NCI-H526 treated with DMSO at 0.1 percent for 48 hours (cell line): ENCODE results near the gene KCNQ1.

Source experiments
- DNase-seq: peaks from one replicate; lab custom pipeline; 2025; lab: John Stamatoyannopoulos, UW

KCNQ1 gene

DNA sequence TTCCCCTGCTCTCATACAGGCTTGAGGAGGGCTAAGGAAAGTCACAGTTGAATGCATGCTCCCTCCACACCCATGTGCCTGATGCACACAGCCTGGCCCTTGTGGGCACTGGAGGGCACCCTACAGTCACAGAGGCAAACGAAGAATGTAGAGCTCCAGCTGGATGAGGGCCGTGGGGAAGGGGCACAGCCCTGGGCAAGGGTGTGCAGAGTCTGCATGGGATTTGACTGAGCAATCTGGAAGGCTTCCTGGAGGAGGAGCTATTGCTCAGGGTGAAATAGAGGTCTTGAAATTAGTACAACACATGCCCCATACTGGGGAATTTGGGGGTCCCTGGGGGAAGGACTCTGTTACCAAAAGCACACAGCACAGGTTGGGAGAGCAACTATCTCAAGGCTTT, 64.0 kb downstream of the KCNQ1 start:
- DNase-seq, result no peak

DNA sequence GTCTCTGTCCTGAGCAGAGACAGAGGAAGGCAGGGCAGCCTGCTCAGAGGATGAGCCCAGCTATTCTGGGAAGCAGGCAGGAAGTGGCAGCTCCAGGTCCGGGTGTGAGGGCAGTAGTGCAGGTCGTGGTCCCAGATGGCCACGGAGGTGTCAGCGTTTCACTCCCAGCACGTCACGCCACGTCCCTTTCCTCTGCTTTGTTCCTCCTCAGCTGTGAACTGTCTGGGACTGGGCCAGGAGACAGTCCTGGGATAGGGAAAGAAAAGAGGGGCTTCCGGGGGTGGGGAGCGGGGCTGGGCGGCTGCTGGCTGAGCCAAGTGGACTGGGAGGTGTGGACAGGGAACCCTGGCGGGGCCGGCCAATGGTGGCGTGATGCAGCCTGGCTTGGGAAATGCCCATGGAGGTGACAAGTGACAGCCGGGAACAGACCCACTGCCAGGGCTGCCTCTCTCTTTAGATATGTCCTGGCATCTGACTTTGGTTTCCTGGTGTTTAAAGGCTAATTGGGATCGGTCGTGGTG, 64.7 kb downstream of the KCNQ1 start:
- DNase-seq, result no peak

- DNase-seq, result no peak
These were observed 66.0 kb downstream of the KCNQ1 start for GRCh38 chr11:2510626-2511402.

DNA sequence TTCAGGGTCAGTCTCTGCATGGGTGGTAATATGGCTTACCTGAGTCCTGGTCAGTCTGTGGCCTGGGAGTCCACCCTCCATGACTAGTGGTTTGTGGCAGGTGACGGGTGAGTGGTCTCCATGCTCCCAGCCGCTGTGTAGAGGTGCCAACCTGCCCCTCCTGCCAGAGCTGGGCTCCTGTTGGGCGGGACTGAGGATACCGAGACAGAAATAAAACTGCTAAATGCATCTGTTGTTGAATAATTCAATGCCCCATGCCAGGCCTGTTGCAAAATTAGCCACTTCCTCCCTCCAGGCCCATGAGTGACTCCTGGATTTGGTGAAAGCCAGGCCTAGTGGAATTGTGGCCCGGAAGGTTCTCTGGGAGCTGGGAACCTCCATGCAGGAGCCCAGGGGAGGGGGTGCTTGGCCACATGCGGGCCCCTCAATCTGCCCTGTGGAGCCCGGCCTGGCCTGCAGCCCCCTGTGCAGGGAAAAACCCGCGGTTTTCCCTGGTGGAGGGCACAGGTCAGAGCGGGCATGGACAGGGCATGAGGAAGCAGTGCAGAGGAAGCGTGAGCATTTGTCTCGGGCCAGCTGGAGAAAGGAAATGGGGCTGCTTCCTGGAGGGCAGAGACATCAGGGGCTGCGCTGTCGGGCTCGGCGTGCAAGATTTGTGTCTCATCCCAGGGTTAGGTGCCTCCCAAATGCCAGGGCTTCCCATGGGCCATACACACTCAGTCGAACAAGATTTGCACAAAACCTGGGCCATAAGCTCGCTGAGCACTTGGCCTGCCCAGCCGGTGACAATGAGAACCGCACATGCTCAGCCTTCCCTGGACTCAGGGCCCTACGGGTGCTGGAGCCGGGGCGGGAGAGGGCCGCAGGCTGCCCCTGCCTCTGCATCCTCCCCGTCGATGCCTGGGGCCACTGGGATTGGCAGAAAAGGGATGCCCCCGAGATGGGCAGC, 66.9 kb downstream of the KCNQ1 start:
- DNase-seq, result no peak

DNA sequence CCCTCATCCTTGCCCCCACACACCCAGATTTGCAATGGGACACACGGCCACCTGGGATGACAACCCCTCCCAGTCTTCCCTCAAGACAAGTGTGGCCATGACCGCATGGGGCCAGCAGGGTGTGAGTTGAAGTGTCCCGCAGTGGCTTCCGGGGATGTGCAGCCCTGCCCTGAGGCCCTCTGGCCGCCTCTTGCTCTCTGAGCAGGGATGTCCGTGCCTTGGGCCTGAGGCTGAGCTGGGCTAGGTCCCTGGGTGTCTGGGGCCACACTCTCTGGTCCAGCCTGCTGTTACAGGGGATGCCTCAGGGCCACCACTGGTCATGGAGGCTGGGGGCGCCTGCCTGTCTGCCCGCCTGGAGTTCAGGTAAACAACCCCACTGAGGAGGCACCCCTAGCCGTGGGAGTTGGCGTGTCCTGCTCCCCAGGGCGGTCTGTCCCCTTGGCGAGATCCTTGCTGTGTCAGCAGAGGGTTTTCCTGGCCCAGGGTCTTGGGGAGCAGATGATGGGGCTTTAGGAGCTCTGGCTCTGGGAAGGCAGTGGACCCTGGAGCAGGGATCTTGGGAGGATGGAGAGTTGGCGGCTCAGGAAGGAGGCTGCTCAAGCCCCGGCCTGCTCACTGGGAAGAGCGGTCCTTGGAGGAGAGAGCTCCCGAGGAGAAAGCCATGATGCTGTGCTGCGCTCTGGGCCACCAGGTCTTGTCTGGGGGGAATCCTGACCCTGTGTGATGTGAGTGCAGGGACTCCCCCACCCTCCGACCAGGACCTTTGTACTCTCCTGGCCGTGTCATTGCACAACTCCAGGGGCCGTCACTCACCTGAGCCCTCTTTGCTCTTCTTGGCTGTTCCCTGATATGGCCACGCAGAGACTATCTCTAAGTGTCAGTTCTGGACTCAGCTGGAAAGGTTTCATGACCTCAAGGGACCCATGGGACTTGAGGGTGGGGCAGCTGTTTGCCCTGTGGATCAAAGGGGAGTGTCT, 67.9 kb downstream of the KCNQ1 start:
- DNase-seq, result no peak

DNA sequence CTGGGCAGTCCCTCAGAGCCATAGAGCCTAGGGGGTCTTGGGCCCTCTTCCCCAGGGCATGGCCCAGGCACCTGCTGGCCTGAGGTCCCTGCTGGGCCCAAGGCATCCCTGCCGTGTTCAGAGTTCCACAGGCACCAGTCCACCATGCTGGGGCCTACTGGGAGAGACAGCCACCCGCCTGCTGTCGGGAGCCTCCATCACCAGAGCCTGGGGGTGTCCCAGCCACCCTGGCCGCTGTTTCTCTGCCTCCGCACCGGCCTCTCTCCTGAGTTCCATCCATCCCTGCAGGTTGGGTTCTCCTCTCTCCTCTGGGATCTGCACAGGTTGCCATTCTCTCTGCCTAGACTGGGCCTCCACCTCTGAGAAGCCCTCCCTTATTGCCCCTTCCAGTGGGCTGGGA, 68.6 kb downstream of the KCNQ1 start:
- no peak for DNase-seq

GRCh38 chr11:2515401-2516275, 70.8 kb downstream of the KCNQ1 start:
- no peak for DNase-seq

- DNase-seq, result no peak
These were observed 71.6 kb downstream of the KCNQ1 start for GRCh38 chr11:2516276-2517015.

DNA sequence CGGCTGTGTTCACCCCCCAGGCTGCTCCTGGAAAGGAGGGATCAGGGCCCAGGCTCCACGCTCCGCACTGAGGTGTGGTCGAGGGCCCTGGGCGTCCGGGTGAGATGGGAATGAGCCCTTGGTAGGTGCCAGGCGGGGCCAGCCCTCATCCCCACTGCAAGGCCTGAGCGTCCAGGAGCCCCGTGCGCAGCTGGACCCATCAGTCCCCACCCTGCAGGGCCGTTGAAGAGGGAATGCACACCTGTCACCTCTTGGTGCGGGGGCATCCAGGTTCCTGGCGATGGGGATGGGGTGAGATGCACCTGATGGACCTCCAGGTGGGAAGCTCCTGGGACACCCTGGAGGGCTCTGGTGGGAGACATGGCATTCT, 72.2 kb downstream of the KCNQ1 start:
- DNase-seq, result no peak

DNA sequence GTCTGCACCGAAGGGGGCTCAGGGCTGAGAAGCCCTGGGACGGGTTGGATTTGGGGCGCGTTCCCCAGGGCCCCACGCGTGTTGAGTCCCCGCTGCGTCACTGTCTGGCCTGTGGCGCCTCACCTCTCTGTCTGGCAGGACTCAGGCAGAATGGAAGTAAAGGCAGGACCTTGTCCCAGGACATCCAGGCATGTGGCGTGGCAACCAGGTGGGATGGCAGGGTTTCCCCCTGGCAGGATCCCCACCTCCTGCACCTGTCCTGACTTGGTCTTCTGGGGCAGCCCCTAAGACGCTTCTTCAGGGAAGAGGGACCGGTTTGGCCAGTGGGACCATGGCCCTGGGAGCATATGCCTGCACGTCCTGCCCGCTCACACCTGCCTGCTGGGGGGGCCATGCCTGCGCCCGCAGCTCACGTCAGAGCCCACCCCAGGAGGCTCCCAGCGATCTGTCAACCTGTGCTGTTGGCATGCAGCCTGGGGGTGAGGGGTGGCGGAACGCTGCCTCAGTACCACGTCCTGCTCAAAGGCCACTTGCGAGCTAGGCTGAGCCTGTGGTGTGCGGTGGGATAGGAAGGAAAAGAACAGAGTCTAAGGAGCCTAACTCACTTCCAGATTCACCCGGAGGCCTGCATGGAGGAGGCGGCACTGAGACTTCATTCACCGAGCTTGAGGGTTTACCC, 72.7 kb downstream of the KCNQ1 start:
- no peak for DNase-seq

DNA sequence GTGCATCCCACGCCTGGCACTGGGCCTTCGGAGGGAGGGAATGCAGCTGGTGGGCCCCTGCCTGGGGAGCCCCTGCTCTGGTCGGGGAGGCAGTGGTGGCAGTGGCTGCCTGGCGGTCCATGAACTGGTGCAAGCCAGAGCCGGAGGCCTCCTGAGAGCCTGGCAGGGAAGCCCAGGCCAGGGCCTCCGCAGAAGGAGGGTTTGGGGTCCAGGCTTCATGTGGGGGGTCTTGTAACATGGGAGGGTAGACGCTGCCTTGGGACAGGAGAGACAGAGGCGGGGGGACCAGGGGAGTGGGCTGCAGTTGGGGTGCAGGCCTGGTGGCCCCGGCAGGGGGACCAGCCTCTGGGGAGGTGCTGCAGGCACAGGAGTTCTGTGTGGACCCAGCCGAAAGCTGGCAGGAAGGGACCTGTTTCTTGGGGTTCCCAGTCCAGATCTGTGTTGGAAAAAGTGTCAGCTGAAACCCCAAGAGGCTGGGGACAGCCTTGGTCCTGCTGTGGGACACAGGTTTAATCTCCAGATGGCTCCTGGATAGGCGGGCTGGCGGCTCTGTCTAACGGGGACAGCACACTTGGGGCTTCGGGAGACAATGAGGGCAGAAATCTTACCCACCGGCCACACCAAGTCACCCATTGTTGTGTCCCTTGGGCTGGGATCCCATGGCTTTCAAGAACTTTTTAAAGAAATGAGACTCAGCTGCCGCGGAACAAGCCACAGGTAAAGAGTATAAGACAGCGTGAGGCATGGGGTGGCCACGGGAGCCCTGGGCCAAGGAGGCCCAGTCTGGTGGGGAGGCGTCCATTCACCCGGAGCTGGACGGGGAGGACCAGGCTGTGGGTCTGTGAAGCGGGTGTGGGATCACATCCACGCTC, 73.5 kb downstream of the KCNQ1 start:
- no peak for DNase-seq

GRCh38 chr11:2518983-2519340, 74.2 kb downstream of the KCNQ1 start:
- DNase-seq, result no peak

GRCh38 chr11:2519517-2519861, 74.7 kb downstream of the KCNQ1 start:
- DNase-seq, result no peak

DNA sequence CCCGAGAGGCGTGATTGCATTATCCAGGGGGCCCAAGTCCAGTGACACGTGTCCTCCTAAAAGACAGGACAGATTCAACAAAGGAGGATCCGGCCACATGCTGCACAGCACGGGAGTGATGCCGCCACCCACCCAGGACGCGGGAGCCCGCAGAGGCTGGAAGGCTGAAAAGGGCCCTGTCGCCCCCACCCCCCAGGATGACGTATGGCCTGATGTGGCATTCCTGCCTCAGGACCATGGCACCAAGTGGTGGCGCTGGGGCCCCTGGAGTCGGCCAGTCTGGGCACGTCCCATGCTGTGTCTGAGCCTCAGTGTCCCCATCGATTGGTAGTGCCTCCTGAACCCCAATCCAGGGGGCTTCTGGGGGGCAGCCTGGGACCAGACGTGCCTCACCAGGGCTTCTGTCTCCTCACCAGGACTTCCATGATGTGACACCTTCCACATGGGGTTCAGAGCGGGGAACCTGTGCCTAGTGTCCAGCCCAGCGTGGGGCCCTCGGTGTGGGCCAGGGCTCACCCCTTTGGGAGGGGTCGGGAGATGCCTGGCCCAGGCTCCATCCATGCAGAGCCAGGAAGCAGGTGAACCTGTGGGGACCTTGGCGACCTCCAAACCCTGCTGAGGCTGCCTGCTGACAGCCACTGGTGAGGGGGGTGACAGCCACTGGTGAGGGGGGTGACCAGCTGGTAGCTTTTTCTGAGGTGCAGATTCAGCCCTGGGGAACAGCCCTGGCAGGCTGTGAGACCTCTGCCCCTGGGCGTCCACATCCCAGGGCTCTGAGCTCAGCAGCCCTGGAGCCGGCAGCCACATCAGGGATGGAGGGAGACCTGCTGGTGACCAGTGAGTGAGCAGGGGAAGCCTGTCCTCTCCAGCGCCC, 75.3 kb downstream of the KCNQ1 start:
- DNase-seq, result no peak

DNA sequence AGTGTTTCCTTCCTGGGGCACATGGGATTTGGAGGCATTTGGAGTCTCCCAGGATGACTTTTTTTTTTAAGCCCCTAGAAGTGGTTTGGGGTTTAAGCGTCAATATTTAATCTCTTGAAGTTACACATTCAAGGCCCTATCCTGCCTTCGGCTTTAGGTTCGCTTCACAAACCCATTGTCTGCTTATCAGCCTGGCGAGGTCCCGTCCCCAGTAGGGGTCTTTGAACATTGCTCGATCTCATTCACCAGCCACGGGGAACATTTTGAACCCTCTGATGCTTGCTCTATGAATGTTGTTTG, 75.9 kb downstream of the KCNQ1 start:
- DNase-seq, result no peak

GRCh38 chr11:2521081-2521732, 76.4 kb downstream of the KCNQ1 start:
- DNase-seq, result no peak
